CD14-positive monocyte (primary cell): ENCODE results near the gene CDRT15. TPM values are rescaled to one million over a fixed set of nuclear protein-coding genes. Genes with fewer than 3 reads are reported as not detected.
"Not testable (repeated sequence)": the region's sequence is repeated elsewhere in the genome, so short reads cannot be mapped to it uniquely, and the experiment has no call there.

Source experiments
- DNase-seq, 3 donors: peaks; one replicate each; pipeline ENCODE4 v3.0.0-alpha.2; 2011 to 2022
- H2AFZ ChIP-seq: 2 replicates; pipeline ENCODE4 v1.6.0; 2012; ENCODE audit warnings: mild to moderate bottlenecking, low read depth, low read length, inconsistent platforms; ENCODE audit not compliant: insufficient read depth, poor library complexity, severe bottlenecking
- H3K27ac ChIP-seq, 2 donors: 1 replicate in 1 of 2; 2 replicates in 1 of 2; pipeline ENCODE4 v1.5.1; 2012 to 2013; ENCODE audit warnings: low read length in 2 of 2, control low read depth in 1 of 2, inconsistent platforms in 1 of 2, low read depth in 1 of 2, mild to moderate bottlenecking in 1 of 2
- H3K27me3 ChIP-seq, 2 donors: one replicate each; pipeline versions ENCODE4 v1.6.0 to v1.6.1; 2011 to 2013; ENCODE audit warnings: low read length in 2 of 2; ENCODE audit not compliant: control insufficient read depth in 2 of 2, insufficient read depth in 2 of 2
- H3K36me3 ChIP-seq, 2 donors: replicated peaks in 1 of 2; 1 replicate in 1 of 2; 2 replicates in 1 of 2; pipeline versions ENCODE4 v1.5.1 to v1.6.1; 2012 to 2013; ENCODE audit warnings: low read length in 2 of 2, control low read depth in 1 of 2, inconsistent platforms in 1 of 2, mild to moderate bottlenecking in 1 of 2; ENCODE audit not compliant: insufficient read depth in 2 of 2, control insufficient read depth in 1 of 2
- H3K4me1 ChIP-seq, 2 donors: 1 replicate in 1 of 2; 2 replicates in 1 of 2; pipeline versions ENCODE4 v1.5.1 to v1.6.1; 2012 to 2013; ENCODE audit warnings: low read length in 2 of 2, control low read depth in 1 of 2, inconsistent platforms in 1 of 2, mild to moderate bottlenecking in 1 of 2, moderate library complexity in 1 of 2; ENCODE audit not compliant: insufficient read depth in 2 of 2, control insufficient read depth in 1 of 2
- H3K4me2 ChIP-seq: replicated peaks from 2 replicates; pipeline ENCODE3; 2012; ENCODE audit warnings: low read length, moderate library complexity, mild to moderate bottlenecking; ENCODE audit not compliant: poor library complexity, severe bottlenecking; ENCODE audit errors: extremely low read depth
- H3K4me3 ChIP-seq, 3 experiments: fragments of 200-600 bp in 1 of 3; sonication (generic) in 1 of 3; replicated peaks in 1 of 3; 1 replicate in 2 of 3; 2 replicates in 1 of 3; pipeline ENCODE4 v1.5.1; 2011 to 2013; ENCODE audit warnings: low read length in 3 of 3, mild to moderate bottlenecking in 3 of 3, control low read depth in 2 of 3, low read depth in 2 of 3, inconsistent platforms in 1 of 3, moderate library complexity in 1 of 3
- H3K79me2 ChIP-seq: 2 replicates; pipeline ENCODE4 v1.6.0; 2012; ENCODE audit warnings: mild to moderate bottlenecking, control low read depth, inconsistent platforms, low read length, moderate library complexity; ENCODE audit not compliant: insufficient read depth
- H3K9ac ChIP-seq: 2 replicates; pipeline ENCODE4 v1.6.0; 2017; ENCODE audit warnings: low read length, mild to moderate bottlenecking; ENCODE audit not compliant: insufficient read depth, poor library complexity, severe bottlenecking
- H3K9me3 ChIP-seq, 2 donors: replicated peaks in 1 of 2; 1 replicate in 1 of 2; 2 replicates in 1 of 2; pipeline versions ENCODE4 v1.5.1 to v1.6.1; 2012 to 2013; ENCODE audit warnings: low read length in 2 of 2, control low read depth in 1 of 2; ENCODE audit not compliant: control insufficient read depth in 1 of 2, insufficient read depth in 1 of 2
- H4K20me1 ChIP-seq: 2 replicates; pipeline ENCODE4 v1.6.0; 2012; ENCODE audit warnings: mild to moderate bottlenecking, low read length, control low read depth, moderate library complexity; ENCODE audit not compliant: insufficient read depth
- H3K27ac Mint-ChIP-seq, 7 donors: one replicate each; pipeline ENCODE4 v1.8.0; 2020; ENCODE audit warnings: mild to moderate bottlenecking in 7 of 7, mixed read lengths in 7 of 7, moderate library complexity in 6 of 7, inconsistent platforms in 2 of 7
- H3K27me3 Mint-ChIP-seq, 3 donors: one replicate each; pipeline ENCODE4 v1.8.0; 2021 to 2022; ENCODE audit warnings: low read depth in 3 of 3, mild to moderate bottlenecking in 3 of 3, mixed read lengths in 3 of 3, moderate library complexity in 3 of 3, inconsistent platforms in 1 of 3
- H3K36me3 Mint-ChIP-seq, 2 donors: one replicate each; pipeline ENCODE4 v1.8.0; 2020; ENCODE audit warnings: mixed read lengths in 2 of 2, inconsistent platforms in 1 of 2, mild to moderate bottlenecking in 1 of 2
- H3K4me1 Mint-ChIP-seq: one replicate; pipeline ENCODE4 v1.8.0; 2020; ENCODE audit warnings: mild to moderate bottlenecking, mixed read lengths
- H3K4me3 Mint-ChIP-seq, 2 donors: one replicate each; pipeline ENCODE4 v1.8.0; 2020; ENCODE audit warnings: mild to moderate bottlenecking in 2 of 2, mixed read lengths in 2 of 2, moderate library complexity in 1 of 2
- H3K9me3 Mint-ChIP-seq, 7 donors: one replicate each; pipeline ENCODE4 v1.8.0; 2020 to 2022; ENCODE audit warnings: mixed read lengths in 7 of 7, mild to moderate bottlenecking in 6 of 7, moderate library complexity in 6 of 7, inconsistent platforms in 2 of 7
- WGBS: methylation state at CpG from one replicate; pipeline ENCODE4 v1.1.5; 2013; ENCODE audit warnings: missing lambda C conversion rate; ENCODE audit not compliant: insufficient coverage; 5-methylcytosine and 5-hydroxymethylcytosine counted together
- intact Hi-C, 2 donors: fragments of 100-400 bp; cut with micrococcal nuclease; formaldehyde crosslinking; loops; one replicate each; pipeline versions ENCODE4 v1.15.0 to v1.15.1; 2023
- polyA minus RNA-seq: library from RNA; depleted of rRNA, polyadenylated mRNA; stranded (reverse); fragments of >200 nt; gene quantifications from 2 replicates; pipeline ENCODE4 v1.2.3, GENCODE V29; 2012
- polyA plus RNA-seq, 3 donors: library from polyadenylated mRNA; depleted of rRNA in 1 of 3; unstranded in 2 of 3; stranded (reverse) in 1 of 3; fragments of 300-500 nt in 2 of 3; fragments of >200 nt in 1 of 3; fragmentation: Illumina TruSeq in 2 of 3; gene quantifications; 1 replicate in 2 of 3; 2 replicates in 1 of 3; pipeline ENCODE4 v1.2.3, GENCODE V29; 2012 to 2021
- total RNA-seq, 12 experiments: library from RNA in 1 of 12; stranded (reverse) in 1 of 12; fragments of 120-200 nt in 1 of 12; gene quantifications; one replicate each; pipeline ENCODE4 v1.2.4 and lab custom pipeline; 2013 to 2026; ENCODE audit warnings: mixed read lengths in 6 of 12, inconsistent platforms in 1 of 12
- TF ChIP-seq, protein P1 (sequence below): fragments of 200-600 bp; IDR thresholded peaks from one replicate; pipeline ENCODE4 v1.8.0; 2022; ENCODE audit warnings: antibody characterized with exemption, mild to moderate bottlenecking

The CDRT15 gene
- not detected for total RNA-seq (2013)
- not detected for polyA plus RNA-seq
- polyA minus RNA-seq: not detected in 2 replicates
- 0 reads per million in 11 experiments for total RNA-seq (lab: John Stamatoyannopoulos, UW)

DNA sequence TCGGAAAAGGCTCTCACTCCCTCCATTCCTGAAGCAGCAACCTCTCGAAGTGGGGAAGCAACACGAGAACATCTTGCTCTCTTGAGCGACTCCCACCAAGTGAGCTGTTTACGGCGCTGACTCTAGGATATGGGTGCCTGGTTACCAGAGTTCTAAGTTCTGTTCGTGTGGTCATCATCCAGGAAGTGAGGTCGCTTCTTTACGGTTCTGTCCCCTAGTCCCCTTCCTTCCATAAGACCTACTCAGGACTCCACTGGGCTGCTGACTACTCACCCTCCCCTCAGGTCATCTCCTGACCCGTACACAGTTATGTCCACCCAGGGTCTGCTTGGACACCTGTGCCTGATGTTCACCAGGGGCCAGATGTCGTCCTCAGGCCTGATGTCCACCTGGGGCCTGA is at the start of gene CDRT15:
TSS of gene CDRT15 (minus strand) at position 101 of the 400 bp plus-strand sequence. CDS start at position 72, 29 bp downstream.
- H3K27me3 ChIP-seq, H3K4me2 ChIP-seq, H3K36me3 ChIP-seq, DNase-seq, H3K27ac ChIP-seq, H3K4me1 Mint-ChIP-seq, H3K4me1 ChIP-seq, H4K20me1 ChIP-seq, H3K4me3 Mint-ChIP-seq, H3K36me3 Mint-ChIP-seq, H3K9me3 ChIP-seq, H2AFZ ChIP-seq, H3K79me2 ChIP-seq, H3K4me3 ChIP-seq, H3K9me3 Mint-ChIP-seq, intact Hi-C loops, H3K27me3 Mint-ChIP-seq, H3K9ac ChIP-seq: not testable (repeated sequence)
- peak within 1 kb of the TSS in 1 of 7 donors; percentile 46 for H3K27ac Mint-ChIP-seq
- 86% methylated on average over 5 of the region's 11 CpGs for WGBS

DNA sequence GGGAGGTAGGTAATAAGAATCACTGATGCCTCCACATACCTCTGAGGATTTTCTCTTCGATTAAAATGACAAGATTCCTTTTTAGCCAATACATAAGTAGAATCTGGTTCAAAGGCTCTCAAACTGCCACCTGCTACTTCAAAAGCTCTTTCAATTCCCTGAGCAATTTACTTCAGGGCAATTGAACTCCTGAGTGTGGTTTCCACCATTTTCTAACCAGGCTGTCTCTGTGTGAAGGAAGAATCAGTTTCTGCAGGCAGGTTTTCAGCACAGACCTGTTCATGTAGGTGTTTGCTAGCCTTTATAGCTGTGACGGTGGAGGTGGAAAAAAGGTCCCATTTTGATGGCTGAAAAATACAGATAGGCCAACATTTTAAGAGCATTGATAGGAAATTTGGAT is 46.1 kb upstream of the CDRT15 start:
- WGBS: 83% methylated on average over 1 of the region's 2 CpGs
- H4K20me1 ChIP-seq: no peaks in the 10 kb centered on the region
- no peak overlapping the region for H3K4me2 ChIP-seq
- no peaks in the 10 kb centered on the region for H3K4me1 Mint-ChIP-seq
- H3K27me3 Mint-ChIP-seq: peaks cover 0 to 7% (median 4%) of the 10 kb centered on the region in 3 donors
- no peaks in the 10 kb centered on the region for H3K36me3 Mint-ChIP-seq
- H3K27ac Mint-ChIP-seq: no peak overlapping the region
- H3K9me3 ChIP-seq: no peaks in the 10 kb centered on the region
- no peak overlapping the region for H3K4me3 Mint-ChIP-seq
- H3K27me3 ChIP-seq: no peaks in the 10 kb centered on the region
- H3K36me3 ChIP-seq: no peaks in the 10 kb centered on the region
- intact Hi-C loops: no loop called here
- H3K9me3 Mint-ChIP-seq: peaks cover 0 to 11% (median 2%) of the 10 kb centered on the region in 7 donors
- no peak overlapping the region for H3K9ac ChIP-seq
- no peak for DNase-seq
- TF ChIP-seq, protein P1, sequence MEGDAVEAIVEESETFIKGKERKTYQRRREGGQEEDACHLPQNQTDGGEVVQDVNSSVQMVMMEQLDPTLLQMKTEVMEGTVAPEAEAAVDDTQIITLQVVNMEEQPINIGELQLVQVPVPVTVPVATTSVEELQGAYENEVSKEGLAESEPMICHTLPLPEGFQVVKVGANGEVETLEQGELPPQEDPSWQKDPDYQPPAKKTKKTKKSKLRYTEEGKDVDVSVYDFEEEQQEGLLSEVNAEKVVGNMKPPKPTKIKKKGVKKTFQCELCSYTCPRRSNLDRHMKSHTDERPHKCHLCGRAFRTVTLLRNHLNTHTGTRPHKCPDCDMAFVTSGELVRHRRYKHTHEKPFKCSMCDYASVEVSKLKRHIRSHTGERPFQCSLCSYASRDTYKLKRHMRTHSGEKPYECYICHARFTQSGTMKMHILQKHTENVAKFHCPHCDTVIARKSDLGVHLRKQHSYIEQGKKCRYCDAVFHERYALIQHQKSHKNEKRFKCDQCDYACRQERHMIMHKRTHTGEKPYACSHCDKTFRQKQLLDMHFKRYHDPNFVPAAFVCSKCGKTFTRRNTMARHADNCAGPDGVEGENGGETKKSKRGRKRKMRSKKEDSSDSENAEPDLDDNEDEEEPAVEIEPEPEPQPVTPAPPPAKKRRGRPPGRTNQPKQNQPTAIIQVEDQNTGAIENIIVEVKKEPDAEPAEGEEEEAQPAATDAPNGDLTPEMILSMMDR: no peak
- no peak overlapping the region for H3K4me3 ChIP-seq
- no peak overlapping the region for H3K27ac ChIP-seq
- no peaks in the 10 kb centered on the region for H3K4me1 ChIP-seq
- no peak overlapping the region for H2AFZ ChIP-seq
- no peaks in the 10 kb centered on the region for H3K79me2 ChIP-seq
